ENCODE measurements around the gene RBM47.

RBM47 gene

GRCh38 chr4:40419231-40419912 is 210.3 kb downstream of the RBM47 start:
- Histone ChIP-seq H2AFZ (ENCODE audit: low read depth, low read length) (no peak overlapping the region), H3K4me3 (ENCODE audit: low read length) (no peak overlapping the region), H3K4me2 (ENCODE audit: low read length) (no peak overlapping the region), H3K4me1 (ENCODE audit: low read length) (no peaks in the 10 kb centered on the region), H3K9ac (ENCODE audit: low read length) (no peak overlapping the region), H3K27me3 (ENCODE audit: low read depth, low read length) (no peaks in the 10 kb centered on the region), H3K9me3 (ENCODE audit: insufficient read depth, low read length) (no peaks in the 10 kb centered on the region; the same call in 1 of the 2 replicates), H4K20me1 (ENCODE audit: insufficient read depth, low read length) (no peaks in the 10 kb centered on the region), H3K79me2 (ENCODE audit: low read length) (no peaks in the 10 kb centered on the region), H3K27ac (ENCODE audit: low read length) (no peak overlapping the region), H3K36me3 (replicated peaks; ENCODE audit: low read depth, low read length) (no peaks in the 10 kb centered on the region)
- TF ChIP-seq, protein P1, sequence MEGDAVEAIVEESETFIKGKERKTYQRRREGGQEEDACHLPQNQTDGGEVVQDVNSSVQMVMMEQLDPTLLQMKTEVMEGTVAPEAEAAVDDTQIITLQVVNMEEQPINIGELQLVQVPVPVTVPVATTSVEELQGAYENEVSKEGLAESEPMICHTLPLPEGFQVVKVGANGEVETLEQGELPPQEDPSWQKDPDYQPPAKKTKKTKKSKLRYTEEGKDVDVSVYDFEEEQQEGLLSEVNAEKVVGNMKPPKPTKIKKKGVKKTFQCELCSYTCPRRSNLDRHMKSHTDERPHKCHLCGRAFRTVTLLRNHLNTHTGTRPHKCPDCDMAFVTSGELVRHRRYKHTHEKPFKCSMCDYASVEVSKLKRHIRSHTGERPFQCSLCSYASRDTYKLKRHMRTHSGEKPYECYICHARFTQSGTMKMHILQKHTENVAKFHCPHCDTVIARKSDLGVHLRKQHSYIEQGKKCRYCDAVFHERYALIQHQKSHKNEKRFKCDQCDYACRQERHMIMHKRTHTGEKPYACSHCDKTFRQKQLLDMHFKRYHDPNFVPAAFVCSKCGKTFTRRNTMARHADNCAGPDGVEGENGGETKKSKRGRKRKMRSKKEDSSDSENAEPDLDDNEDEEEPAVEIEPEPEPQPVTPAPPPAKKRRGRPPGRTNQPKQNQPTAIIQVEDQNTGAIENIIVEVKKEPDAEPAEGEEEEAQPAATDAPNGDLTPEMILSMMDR (IDR thresholded peaks at IDR 0.05; ENCODE audit: low read depth, low read length) = no peak
- no peak for TF ChIP-seq EZH2phosphoT487 (IDR thresholded peaks at IDR 0.05; ENCODE audit: low read depth)

DNA sequence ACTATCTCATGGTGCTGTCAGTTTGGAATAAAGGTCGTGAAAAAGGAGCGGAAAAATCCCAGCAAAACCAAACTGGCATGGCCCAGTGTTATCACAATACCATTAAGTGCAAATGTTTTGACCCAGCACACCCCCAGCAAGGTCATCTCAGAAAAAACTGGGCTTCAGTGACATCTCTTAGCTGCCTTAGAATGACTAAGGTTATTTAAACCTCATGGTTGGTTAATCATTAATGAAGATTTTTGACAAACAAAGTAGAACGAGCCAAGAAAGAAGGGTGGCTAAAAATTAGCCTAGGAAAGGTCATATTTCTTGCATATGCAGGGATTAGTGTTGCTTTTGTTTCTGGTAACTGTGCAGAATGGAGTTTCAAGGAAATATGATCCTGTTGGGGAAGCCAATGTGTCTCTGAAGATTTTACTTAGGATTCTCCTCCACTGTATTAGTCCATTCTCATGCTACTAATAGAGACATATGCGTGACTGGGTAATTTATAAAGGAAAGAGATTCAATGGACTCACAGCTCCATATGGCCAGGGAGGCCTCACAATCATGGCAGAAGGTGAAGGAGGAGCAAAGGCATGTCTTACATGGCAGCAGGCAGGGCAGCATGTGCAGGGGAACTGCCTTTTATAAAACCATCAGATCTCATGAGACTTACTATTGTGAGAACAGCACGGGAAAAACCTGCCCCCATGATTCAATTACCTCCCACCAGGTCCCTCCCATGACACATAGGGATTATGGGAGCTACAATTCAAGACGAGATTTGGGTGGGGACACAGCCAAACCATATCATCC is 211.0 kb downstream of the RBM47 start:
- no peak overlapping the region for H3K4me3 ChIP-seq (ENCODE audit: low read length)
- TF ChIP-seq EZH2phosphoT487 (IDR thresholded peaks at IDR 0.05; ENCODE audit: low read depth) = no peak
- TF ChIP-seq, protein P1 (IDR thresholded peaks at IDR 0.05; ENCODE audit: low read depth, low read length) = no peak

GRCh38 chr4:40417941-40418340 is 211.7 kb downstream of the RBM47 start:
- Histone ChIP-seq H3K4me3 (ENCODE audit: low read length) (no peak overlapping the region), H3K4me2 (ENCODE audit: low read length) (no peak overlapping the region), H3K27me3 (ENCODE audit: low read depth, low read length) (no peaks in the 10 kb centered on the region), H3K36me3 (replicated peaks; ENCODE audit: low read depth, low read length) (no peaks in the 10 kb centered on the region), H3K9me3 (ENCODE audit: insufficient read depth, low read length) (no peaks in the 10 kb centered on the region; the same call in 1 of the 2 replicates), H2AFZ (ENCODE audit: low read depth, low read length) (no peak overlapping the region), H4K20me1 (ENCODE audit: insufficient read depth, low read length) (no peaks in the 10 kb centered on the region), H3K79me2 (ENCODE audit: low read length) (no peaks in the 10 kb centered on the region), H3K27ac (ENCODE audit: low read length) (no peak overlapping the region), H3K4me1 (ENCODE audit: low read length) (no peaks in the 10 kb centered on the region), H3K9ac (ENCODE audit: low read length) (no peak overlapping the region)
- TF ChIP-seq, protein P1 (IDR thresholded peaks at IDR 0.05; ENCODE audit: low read depth, low read length) = no peak

More for the DNA sequence above, 211.0 kb downstream of the RBM47 start:
- no peak overlapping the region for H3K9ac ChIP-seq (ENCODE audit: low read length)
- H2AFZ ChIP-seq (ENCODE audit: low read depth, low read length) = no peak overlapping the region
- H3K36me3 ChIP-seq (replicated peaks; ENCODE audit: low read depth, low read length) = no peaks in the 10 kb centered on the region
- H3K4me1 ChIP-seq (ENCODE audit: low read length) = no peaks in the 10 kb centered on the region
- no peaks in the 10 kb centered on the region for H4K20me1 ChIP-seq (ENCODE audit: insufficient read depth, low read length)
- H3K79me2 ChIP-seq (ENCODE audit: low read length) = no peaks in the 10 kb centered on the region
- H3K27me3 ChIP-seq (ENCODE audit: low read depth, low read length) = no peaks in the 10 kb centered on the region
- H3K9me3 ChIP-seq (ENCODE audit: insufficient read depth, low read length) = no peaks in the 10 kb centered on the region; the same call in 1 of the 2 replicates
- no peak overlapping the region for H3K4me2 ChIP-seq (ENCODE audit: low read length)
- no peak overlapping the region for H3K27ac ChIP-seq (ENCODE audit: low read length)

DNA sequence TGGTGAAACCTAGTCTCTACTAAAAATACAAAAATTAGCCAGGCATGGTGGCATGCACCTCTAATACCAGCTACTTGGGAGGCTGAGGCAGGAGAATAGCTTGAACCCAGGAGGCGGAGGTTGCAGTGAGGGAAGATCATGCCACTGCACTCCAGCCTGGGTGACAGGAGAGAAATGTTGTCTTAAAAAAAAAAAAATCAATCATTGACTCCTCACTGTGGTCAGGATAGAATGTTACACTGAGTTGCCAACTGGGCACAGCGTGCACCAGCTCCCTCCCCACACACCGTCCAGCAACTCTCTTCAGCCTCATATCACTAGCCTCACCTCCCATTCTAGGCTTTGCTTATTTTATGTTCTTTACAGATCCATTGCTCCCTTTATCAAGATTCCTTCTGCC is 215.0 kb downstream of the RBM47 start:
- H3K4me3 ChIP-seq (ENCODE audit: low read length) = no peak overlapping the region
- TF ChIP-seq, protein P1 (IDR thresholded peaks at IDR 0.05; ENCODE audit: low read depth, low read length) = no peak
- TF ChIP-seq EZH2phosphoT487 (IDR thresholded peaks at IDR 0.05; ENCODE audit: low read depth) = no peak
- H3K9me3 ChIP-seq (ENCODE audit: insufficient read depth, low read length) = no peaks in the 10 kb centered on the region; the same call in 1 of the 2 replicates
- no peaks in the 10 kb centered on the region for H3K79me2 ChIP-seq (ENCODE audit: low read length)
- H3K27ac ChIP-seq (ENCODE audit: low read length) = no peak overlapping the region
- H4K20me1 ChIP-seq (ENCODE audit: insufficient read depth, low read length) = no peaks in the 10 kb centered on the region
- H3K27me3 ChIP-seq (ENCODE audit: low read depth, low read length) = no peaks in the 10 kb centered on the region
- no peak overlapping the region for H3K4me2 ChIP-seq (ENCODE audit: low read length)
- peaks cover 5% of the 10 kb centered on the region; the same call in 1 of the 2 replicates for H3K4me1 ChIP-seq (ENCODE audit: low read length)
- H2AFZ ChIP-seq (ENCODE audit: low read depth, low read length) = no peak overlapping the region
- no peaks in the 10 kb centered on the region for H3K36me3 ChIP-seq (replicated peaks; ENCODE audit: low read depth, low read length)
- H3K9ac ChIP-seq (ENCODE audit: low read length) = no peak overlapping the region
